ENCODE results near the gene FLT3LG.

DNA sequence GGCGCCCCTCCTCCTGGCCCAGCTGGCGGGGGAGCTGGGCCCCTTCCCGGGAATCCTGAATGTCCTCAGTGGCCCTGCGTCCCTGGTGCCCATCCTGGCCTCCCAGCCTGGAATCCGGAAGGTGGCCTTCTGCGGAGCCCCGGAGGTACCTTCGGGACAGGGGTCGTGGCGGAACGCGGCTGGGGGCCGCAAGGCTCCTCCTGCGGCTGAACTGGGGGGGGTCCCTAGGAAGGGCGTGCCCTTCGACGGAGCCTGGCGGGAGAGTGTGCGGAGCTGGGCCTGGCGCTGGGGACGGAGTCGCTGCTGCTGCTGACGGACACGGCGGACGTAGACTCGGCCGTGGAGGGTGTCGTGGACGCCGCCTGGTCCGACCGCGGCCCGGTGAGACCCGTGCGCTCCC, 12.4 kb upstream of the FLT3LG start:
- TF ChIP-seq, protein P1, sequence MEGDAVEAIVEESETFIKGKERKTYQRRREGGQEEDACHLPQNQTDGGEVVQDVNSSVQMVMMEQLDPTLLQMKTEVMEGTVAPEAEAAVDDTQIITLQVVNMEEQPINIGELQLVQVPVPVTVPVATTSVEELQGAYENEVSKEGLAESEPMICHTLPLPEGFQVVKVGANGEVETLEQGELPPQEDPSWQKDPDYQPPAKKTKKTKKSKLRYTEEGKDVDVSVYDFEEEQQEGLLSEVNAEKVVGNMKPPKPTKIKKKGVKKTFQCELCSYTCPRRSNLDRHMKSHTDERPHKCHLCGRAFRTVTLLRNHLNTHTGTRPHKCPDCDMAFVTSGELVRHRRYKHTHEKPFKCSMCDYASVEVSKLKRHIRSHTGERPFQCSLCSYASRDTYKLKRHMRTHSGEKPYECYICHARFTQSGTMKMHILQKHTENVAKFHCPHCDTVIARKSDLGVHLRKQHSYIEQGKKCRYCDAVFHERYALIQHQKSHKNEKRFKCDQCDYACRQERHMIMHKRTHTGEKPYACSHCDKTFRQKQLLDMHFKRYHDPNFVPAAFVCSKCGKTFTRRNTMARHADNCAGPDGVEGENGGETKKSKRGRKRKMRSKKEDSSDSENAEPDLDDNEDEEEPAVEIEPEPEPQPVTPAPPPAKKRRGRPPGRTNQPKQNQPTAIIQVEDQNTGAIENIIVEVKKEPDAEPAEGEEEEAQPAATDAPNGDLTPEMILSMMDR (conservative IDR thresholded peaks at IDR 0.05): no peak
- no peak for TF ChIP-seq EZH2 (IDR thresholded peaks at IDR 0.05; ENCODE audit: low read depth)
